Effector memory CD4-positive, alpha-beta T cell (primary cell): Measurements from ENCODE around the gene NPHP4.

Experiments used
- DNase-seq, 3 donors: peaks; one replicate each; pipeline ENCODE4 v3.0.0-alpha.2; 2020
- H3K27ac ChIP-seq: 2 replicates; pipeline ENCODE4 v1.7.0; 2013; ENCODE audit warnings: mild to moderate bottlenecking, low read length, moderate library complexity; ENCODE audit not compliant: insufficient read depth, poor library complexity, severe bottlenecking
- H3K27me3 ChIP-seq: replicated peaks from 2 replicates; pipeline ENCODE4 v1.7.0; 2013; ENCODE audit warnings: mild to moderate bottlenecking, low read length; ENCODE audit not compliant: insufficient read depth, control insufficient read depth, poor library complexity, severe bottlenecking
- H3K36me3 ChIP-seq: 2 replicates; pipeline ENCODE4 v1.7.0; 2013; ENCODE audit warnings: mild to moderate bottlenecking, low read length, moderate library complexity; ENCODE audit not compliant: control insufficient read depth, insufficient read depth
- H3K4me1 ChIP-seq: 2 replicates; pipeline ENCODE4 v1.7.0; 2013; ENCODE audit warnings: low read length, mild to moderate bottlenecking; ENCODE audit not compliant: control insufficient read depth, insufficient read depth, poor library complexity, severe bottlenecking
- H3K4me3 ChIP-seq: 2 replicates; pipeline ENCODE4 v1.7.0; 2013; ENCODE audit warnings: low read length, low read depth, mild to moderate bottlenecking; ENCODE audit not compliant: insufficient read depth, poor library complexity, severe bottlenecking
- H3K9me3 ChIP-seq: 2 replicates; pipeline ENCODE4 v1.7.0; 2013; ENCODE audit warnings: mild to moderate bottlenecking, low read length, moderate library complexity; ENCODE audit not compliant: control insufficient read depth

The NPHP4 gene

GRCh38 chr1:5920201-5920600, 72.0 kb downstream of the NPHP4 start:
- no peak overlapping the region for H3K27ac ChIP-seq
- no peaks in the 10 kb centered on the region for H3K4me1 ChIP-seq
- DNase-seq, result no peak
- H3K36me3 ChIP-seq, result no peaks in the 10 kb centered on the region
- H3K9me3 ChIP-seq, result no peaks in the 10 kb centered on the region
- H3K4me3 ChIP-seq, result no peak overlapping the region
- no peaks in the 10 kb centered on the region for H3K27me3 ChIP-seq

- H3K4me3 ChIP-seq, result no peak overlapping the region
- no peaks in the 10 kb centered on the region for H3K36me3 ChIP-seq
- DNase-seq, result no peak
- no peaks in the 10 kb centered on the region for H3K4me1 ChIP-seq
- no peaks in the 10 kb centered on the region for H3K9me3 ChIP-seq
- H3K27ac ChIP-seq, result no peak overlapping the region
- no peaks in the 10 kb centered on the region for H3K27me3 ChIP-seq
These were observed 74.0 kb downstream of the NPHP4 start for GRCh38 chr1:5918275-5918649.

GRCh38 chr1:5917591-5918274, 74.5 kb downstream of the NPHP4 start:
- Histone ChIP-seq H3K36me3 (no peaks in the 10 kb centered on the region), H3K4me1 (no peaks in the 10 kb centered on the region), H3K9me3 (no peaks in the 10 kb centered on the region), H3K27ac (no peak overlapping the region), H3K27me3 (no peaks in the 10 kb centered on the region), H3K4me3 (no peak overlapping the region)
- no peak for DNase-seq

GRCh38 chr1:5917281-5917590, 75.0 kb downstream of the NPHP4 start:
- no peaks in the 10 kb centered on the region for H3K36me3 ChIP-seq
- no peak overlapping the region for H3K4me3 ChIP-seq
- no peaks in the 10 kb centered on the region for H3K4me1 ChIP-seq
- no peak overlapping the region for H3K27ac ChIP-seq
- DNase-seq, result no peak
- H3K27me3 ChIP-seq, result no peaks in the 10 kb centered on the region
- H3K9me3 ChIP-seq, result no peaks in the 10 kb centered on the region

GRCh38 chr1:5916572-5917280, 75.5 kb downstream of the NPHP4 start:
- Histone ChIP-seq H3K36me3 (no peaks in the 10 kb centered on the region), H3K27me3 (no peaks in the 10 kb centered on the region), H3K4me3 (no peak overlapping the region), H3K4me1 (no peaks in the 10 kb centered on the region), H3K9me3 (no peaks in the 10 kb centered on the region), H3K27ac (no peak overlapping the region)
- no peak for DNase-seq

- no peaks in the 10 kb centered on the region for H3K27me3 ChIP-seq
- no peak overlapping the region for H3K4me3 ChIP-seq
- DNase-seq, result no peak
- no peaks in the 10 kb centered on the region for H3K36me3 ChIP-seq
- no peak overlapping the region for H3K27ac ChIP-seq
- no peaks in the 10 kb centered on the region for H3K9me3 ChIP-seq
- H3K4me1 ChIP-seq, result no peaks in the 10 kb centered on the region
These were observed 76.3 kb downstream of the NPHP4 start for GRCh38 chr1:5915587-5916571.

- Histone ChIP-seq H3K4me3 (no peak overlapping the region), H3K4me1 (no peaks in the 10 kb centered on the region), H3K27me3 (no peaks in the 10 kb centered on the region), H3K27ac (no peak overlapping the region), H3K36me3 (no peaks in the 10 kb centered on the region), H3K9me3 (no peaks in the 10 kb centered on the region)
- DNase-seq, result no peak
These were observed 77.4 kb downstream of the NPHP4 start for GRCh38 chr1:5914676-5915365.

GRCh38 chr1:5913876-5914275, 78.3 kb downstream of the NPHP4 start:
- Histone ChIP-seq H3K4me1 (no peaks in the 10 kb centered on the region), H3K36me3 (no peaks in the 10 kb centered on the region), H3K9me3 (no peaks in the 10 kb centered on the region), H3K4me3 (no peak overlapping the region), H3K27me3 (no peaks in the 10 kb centered on the region), H3K27ac (no peak overlapping the region)
- DNase-seq, result no peak

GRCh38 chr1:5913078-5913845, 79.0 kb downstream of the NPHP4 start:
- Histone ChIP-seq H3K27me3 (no peaks in the 10 kb centered on the region), H3K9me3 (no peaks in the 10 kb centered on the region), H3K27ac (no peak overlapping the region), H3K4me1 (no peaks in the 10 kb centered on the region), H3K36me3 (no peaks in the 10 kb centered on the region), H3K4me3 (no peak overlapping the region)
- DNase-seq, result no peak
